Stromal cell of bone marrow (primary cell): ENCODE measurements around the gene FKBP4.

Source experiments
- DNase-seq: peaks from one replicate; pipeline ENCODE4 v3.0.0-alpha.2; 2012; ENCODE audit warnings: low read depth

The FKBP4 gene

GRCh38 chr12:2813214-2814185 lies 18.7 kb downstream of the FKBP4 start:
- DNase-seq = peak; percentile 61

- no peak for DNase-seq
Observed at GRCh38 chr12:2819810-2820209, 25.0 kb downstream of the FKBP4 start.

DNA sequence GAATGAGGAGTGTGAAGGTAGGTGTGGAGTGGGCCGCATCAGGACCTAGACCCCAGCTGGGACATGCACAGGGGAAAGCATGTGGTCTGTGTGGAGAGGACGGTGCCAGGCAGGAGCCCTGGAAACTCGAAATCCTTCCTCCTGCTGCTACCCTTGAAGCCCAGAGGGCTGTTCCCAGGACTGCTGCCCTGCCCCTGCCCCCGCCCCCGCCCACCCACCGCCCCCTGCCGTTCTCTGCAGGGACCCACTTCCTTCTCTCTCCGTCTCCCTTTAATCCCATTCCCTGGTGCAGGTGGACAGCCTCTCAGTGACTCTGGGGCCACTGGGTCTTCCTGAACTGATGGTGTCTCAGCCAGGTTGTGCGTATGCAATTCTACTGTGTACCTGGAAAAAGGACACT lies 25.7 kb downstream of the FKBP4 start:
- DNase-seq = no peak

GRCh38 chr12:2823483-2823882 lies 28.7 kb downstream of the FKBP4 start:
- no peak for DNase-seq

DNA sequence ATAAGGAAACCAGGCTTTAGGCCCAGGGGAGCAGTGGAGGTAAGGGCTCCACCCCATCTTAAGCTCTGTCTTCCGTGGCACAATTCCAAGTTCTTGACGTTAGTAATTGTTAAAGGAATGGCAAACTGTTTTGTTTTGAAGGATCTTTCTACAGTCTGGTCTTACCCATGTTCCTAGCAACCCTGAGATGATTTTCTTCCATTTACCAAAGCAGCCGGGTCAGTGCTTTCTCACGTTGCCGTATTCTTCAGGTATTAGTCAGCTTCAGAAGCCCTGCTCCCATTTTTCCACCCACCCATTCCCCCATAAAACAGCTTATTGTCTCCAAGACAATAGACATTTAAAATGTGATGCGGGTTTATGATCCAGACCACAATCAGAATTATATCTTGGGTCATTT lies 29.8 kb downstream of the FKBP4 start:
- DNase-seq = no peak

DNA sequence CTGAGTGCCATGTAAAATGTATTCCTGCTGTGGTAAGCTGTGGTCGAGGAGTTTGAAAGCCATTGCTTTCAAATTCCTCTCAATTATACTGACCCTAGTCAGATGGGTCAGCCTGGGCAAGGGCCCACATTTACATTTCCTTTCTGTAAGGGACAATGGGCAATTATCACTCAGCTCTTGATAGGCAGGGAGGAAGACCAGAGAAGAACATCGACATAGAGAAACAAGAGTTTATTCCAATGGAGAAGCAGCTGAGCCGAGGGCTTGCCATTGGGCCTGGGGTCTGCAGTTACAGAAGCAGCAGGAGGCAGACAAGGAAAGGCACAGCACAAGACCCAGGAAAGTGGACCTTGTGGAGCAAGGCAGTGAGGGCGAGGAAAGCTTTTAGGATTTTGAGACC lies 30.4 kb downstream of the FKBP4 start:
- no peak for DNase-seq

DNA sequence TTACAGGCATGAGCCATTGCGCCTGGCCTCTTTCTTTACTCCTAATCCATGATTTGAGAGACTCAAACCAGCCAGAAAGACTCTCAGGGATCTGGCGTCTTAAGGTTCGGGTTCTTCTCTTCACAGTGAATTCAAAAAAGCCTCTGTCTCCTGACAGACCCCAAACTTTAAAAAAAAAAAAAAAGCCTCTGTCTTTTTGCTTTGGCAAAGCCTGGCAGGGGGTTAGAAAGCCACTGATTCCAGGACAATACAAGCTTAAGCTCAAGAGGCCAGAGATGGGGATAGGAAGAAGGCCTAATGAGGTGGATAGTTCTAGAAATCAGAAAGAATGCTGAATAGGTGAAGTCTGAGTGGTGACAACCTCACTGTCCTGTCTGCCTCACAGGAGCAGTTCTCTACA lies 31.3 kb downstream of the FKBP4 start:
- no peak for DNase-seq

DNA sequence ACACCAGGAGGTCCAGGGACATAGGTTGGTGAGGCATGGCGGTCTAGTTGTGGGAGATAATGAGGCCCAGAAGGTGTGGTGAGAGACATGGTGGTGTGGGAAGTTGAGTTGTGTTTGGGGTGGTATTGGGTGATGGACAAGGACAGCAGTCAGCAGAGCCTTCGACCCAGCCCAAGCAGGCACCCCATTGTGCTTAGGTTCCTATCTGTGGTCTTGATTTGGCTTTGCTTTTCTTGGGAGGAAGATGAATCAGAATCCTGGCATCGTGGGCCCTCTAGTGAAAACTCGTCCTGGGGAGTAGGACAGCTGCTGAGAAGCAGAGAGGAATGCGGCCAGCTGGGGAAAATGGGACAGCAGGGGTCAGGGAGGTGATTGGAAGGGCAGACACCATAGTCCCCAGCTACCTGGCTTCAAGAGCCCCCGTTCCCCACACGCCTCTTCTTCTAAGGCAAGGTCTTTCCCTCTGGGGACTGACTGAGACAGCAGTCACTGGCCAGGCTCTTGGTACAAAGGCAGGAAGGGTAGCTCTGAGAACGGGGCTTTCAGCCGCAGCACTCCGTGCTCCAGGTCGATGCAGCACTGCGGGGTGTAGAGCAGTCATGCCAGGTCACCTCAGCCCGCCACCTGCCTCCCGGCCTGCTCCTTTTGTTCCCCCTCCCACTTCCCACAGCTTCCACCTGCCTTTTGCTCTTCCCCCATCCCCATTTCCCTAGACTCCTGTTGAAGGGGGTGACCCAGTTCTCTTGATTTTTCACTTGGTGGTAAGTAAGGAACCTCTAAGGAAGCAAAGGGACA lies 32.1 kb downstream of the FKBP4 start:
- no peak for DNase-seq

DNA sequence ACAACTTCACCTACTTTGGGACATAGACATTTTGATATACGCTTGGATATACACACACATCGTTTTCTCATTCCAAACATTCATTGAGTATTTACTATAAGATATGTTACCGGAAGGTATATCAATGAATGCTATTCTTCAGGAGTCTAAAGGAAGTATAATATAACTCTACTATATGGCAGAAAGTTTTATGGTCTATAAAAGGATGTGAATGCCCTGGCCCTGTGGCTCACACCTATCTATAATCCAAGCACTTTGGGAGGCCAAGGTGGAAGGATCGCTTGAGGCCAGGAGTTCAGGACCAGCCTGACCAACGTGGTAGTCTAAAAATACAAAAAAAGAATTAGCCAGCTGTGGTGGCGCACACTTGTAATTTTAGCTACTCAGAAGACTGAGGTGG lies 34.5 kb downstream of the FKBP4 start:
- DNase-seq = no peak

DNA sequence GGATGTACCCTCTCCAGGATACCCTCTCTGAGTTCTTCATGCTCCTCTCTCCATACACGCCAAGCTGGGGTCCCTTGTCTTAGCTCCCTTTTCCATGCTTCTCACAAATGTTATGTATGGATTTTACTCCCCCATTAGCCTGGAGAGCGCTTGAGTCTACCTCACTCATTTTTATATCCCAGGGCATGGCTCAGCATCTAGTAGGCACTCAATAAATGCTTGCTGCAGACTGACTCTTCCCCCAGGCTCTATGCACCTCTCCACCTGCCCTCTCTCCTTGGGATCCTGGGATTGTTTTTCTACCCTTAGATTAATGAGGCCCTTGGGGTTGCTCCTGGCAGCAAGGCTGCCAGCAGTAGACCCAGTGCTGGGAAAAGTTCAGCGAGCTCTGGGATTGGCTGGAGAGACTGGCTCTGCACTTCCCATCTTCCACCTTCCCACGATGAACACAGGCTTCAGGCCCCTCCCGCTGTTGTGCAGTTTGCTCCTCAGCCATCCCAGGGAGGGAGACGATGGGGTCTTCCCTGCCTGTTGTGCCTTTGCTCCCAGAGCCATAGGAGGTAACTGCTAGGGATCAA lies 37.9 kb downstream of the FKBP4 start:
- no peak for DNase-seq

DNA sequence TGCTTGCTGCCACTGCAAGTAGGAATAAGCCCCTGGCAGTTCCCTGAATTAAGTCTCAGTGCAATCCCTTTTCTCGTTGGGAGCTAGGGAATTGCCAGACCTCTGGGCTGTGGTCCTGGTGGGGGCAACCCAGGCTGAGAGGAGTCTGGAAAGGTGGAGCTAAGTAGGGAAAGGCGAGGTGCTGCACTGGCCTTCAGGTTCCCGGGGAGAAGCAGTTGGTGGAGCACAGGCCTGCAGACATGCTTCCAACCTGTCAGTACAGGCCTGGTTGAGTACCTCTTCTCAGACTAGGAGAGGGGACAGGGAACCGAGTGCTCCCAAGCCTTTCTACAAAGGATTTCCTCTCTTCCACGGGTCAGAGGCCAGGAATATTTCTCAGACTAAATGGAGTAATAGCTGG lies 38.6 kb downstream of the FKBP4 start:
- no peak for DNase-seq

- DNase-seq = no peak
Observed at GRCh38 chr12:2833810-2834209, 39.0 kb downstream of the FKBP4 start.

GRCh38 chr12:2834581-2835491 lies 40.1 kb downstream of the FKBP4 start, which contains the start of gene NRIP2:
Gene NRIP2 (minus strand): TSS chr12:2835035. CDS start chr12:2834983, 52 bp downstream.
- DNase-seq = no peak

GRCh38 chr12:2835691-2836403 lies 41.1 kb downstream of the FKBP4 start:
- no peak for DNase-seq

- DNase-seq = no peak
Observed at GRCh38 chr12:2836574-2836973, 41.8 kb downstream of the FKBP4 start.

- no peak for DNase-seq
Observed at GRCh38 chr12:2841056-2841650, 46.4 kb downstream of the FKBP4 start.

DNA sequence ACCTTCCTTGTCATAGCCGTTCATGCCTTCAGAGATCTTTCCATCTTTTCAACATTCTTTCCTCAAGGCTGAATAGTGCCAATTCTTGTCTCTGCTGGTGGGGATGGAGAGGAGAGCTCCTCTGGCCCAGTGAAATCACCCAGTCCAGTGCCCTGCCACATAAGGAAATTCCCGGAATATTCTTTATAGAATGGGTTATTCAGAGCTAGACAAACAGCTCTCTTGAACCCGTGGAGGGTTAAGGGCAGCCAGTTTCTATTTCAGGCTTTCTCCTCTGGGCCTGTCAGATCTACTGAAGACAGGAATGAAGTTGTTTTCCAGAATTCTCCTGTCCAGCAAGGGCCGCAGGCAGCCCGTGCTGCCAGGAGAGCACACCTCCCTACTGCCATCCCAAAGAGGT lies 48.2 kb downstream of the FKBP4 start:
- DNase-seq = no peak

DNA sequence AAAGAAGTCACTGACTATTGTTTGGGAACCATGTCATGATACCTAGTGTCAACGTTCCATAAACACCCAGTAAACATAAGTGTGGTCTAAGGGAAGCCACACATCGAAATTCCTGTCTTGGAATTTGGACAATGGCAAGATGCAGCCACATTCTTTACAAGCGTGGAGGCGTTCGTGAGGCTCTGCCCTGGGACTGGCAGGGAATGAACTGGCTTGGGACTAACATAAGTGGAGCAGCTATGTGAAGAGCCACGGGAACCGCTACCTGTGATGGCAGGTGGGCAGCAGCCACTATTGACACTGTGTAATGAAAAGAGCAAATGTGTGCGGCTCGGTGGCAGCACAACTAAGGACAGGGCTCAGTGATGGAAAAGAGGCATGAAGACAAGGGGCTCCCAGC lies 50.0 kb downstream of the FKBP4 start:
- no peak for DNase-seq

GRCh38 chr12:2845280-2845679 lies 50.5 kb downstream of the FKBP4 start:
- DNase-seq = peak; percentile 13

DNA sequence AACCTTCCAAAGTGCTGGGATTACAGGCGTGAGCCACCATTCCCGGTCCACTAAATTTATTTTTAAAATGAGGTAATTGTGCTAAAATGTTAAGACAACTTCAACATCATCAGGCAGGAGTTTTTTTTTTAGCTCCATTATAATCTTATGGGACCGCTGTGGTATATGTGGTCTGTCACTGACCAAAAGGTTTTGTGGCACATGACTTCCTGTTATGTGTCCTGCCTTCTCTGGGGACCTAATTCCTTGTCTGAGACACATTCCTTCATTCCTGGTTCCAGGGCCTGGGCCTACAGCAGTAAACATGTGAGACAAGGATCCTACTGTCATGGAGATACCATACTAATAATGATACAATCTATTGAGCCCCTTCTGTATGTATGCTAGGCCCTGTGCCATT lies 57.2 kb downstream of the FKBP4 start:
- DNase-seq = no peak

DNA sequence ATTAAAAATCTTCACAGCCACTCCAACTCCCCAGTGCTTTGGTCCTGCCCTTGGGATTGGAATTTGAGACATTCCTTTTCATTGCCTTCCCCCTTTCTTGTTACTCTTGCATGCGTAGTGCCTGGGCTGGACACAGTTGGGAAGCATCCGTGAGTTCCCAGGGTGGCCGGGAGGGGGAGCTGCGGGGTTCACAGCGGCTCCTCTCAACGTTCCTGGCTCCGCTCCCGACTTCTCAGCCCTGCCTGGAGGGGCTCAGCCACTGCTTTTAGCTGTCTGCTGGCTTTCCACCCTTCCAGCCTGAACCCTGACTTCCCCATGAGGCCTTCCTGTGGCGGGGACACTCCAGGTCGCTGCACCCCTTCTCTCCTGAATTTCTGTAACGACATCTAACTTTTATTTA lies 58.9 kb downstream of the FKBP4 start:
- no peak for DNase-seq
